ENCODE results near the gene HADH. TPM values are rescaled to one million over a fixed set of nuclear protein-coding genes. Genes with fewer than 3 reads are reported as not detected.
"Not testable (repeated sequence)": the region's sequence is repeated elsewhere in the genome, so short reads cannot be mapped to it uniquely, and the experiment has no call there.

The HADH gene
- 103 TPM for polyA plus RNA-seq (ENCODE audit: insufficient read length)

GRCh38 chr4:107989537-107990386 is at the start of gene HADH:
Gene HADH, plus strand, starts transcription at chr4:107989889. Its CDS starts 44 bp downstream, at chr4:107989933.
- peak; percentile 74 for DNase-seq (ENCODE audit: low read depth)

- no peak for DNase-seq (ENCODE audit: low read depth)
Measured at GRCh38 chr4:107945809-107946208, 43.9 kb upstream of the HADH start.

- DNase-seq (ENCODE audit: low read depth): no peak
Measured at GRCh38 chr4:107950746-107951540, 38.7 kb upstream of the HADH start.

DNA sequence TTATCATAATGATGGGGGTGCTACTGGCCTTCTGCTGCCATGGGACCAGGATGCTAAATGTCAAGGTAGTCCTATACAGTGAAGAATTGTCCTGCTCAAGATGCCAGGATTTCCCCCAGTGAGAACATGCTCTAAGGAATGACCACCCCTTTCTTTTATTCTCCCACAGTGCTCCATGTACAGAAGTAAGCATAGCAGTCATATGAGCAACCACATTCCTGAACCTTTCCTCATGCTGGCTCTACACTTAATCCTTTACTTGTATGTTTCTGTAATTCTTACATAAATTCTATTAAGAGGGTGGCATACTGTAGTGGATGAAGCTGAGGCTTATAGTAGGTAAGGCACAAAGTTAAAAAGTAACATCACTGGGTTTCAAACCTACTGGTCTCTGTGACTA is 38.1 kb upstream of the HADH start:
- DNase-seq (ENCODE audit: low read depth): no peak

GRCh38 chr4:107956011-107956410 is 33.7 kb upstream of the HADH start:
- no peak for DNase-seq (ENCODE audit: low read depth)

DNA sequence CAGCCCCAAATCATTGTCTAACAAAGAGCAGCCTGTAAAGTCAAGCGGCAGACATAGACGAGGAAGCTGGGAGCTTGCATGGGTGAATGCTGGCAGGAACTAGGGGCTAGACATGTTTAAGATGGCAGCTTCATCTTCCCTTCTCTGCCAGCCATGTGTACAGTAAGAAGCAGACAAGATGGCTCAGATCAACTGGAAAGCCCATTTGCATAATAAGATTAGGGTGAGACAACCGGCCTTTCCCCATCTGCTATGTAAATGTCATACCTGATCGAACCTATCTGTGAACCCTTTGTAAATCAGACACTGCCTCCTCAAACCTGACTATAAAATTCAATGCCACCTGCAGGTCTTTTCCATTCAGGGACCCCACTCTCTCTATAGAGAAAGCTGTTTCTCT is 22.8 kb upstream of the HADH start:
- DNase-seq (ENCODE audit: low read depth): no peak

- not testable (repeated sequence) for DNase-seq (ENCODE audit: low read depth)
Measured at GRCh38 chr4:107967519-107967918, 22.2 kb upstream of the HADH start.

GRCh38 chr4:107967921-107968320 is 21.8 kb upstream of the HADH start:
- not testable (repeated sequence) for DNase-seq (ENCODE audit: low read depth)

- DNase-seq (ENCODE audit: low read depth): no peak
Measured at GRCh38 chr4:107970063-107970798, 19.5 kb upstream of the HADH start.

DNA sequence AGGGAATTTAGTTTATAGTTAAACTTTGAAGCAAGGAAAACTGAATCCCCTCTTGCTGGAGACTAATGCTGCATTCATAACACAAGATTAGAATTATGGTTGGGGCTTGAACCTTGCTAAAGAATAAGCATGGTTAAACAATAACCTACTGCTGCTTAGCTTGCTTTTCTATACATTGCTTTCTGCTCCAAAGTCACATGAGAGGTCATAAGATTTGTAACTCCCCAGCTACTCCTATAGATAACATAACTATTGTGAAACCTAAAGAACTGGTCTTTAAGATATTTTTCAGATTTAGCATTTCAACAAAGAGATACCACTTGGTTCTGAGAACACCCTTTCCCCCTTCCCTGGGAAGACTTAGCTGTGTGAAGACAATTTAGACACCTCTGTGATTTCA is 17.1 kb upstream of the HADH start:
- DNase-seq (ENCODE audit: low read depth): no peak

DNA sequence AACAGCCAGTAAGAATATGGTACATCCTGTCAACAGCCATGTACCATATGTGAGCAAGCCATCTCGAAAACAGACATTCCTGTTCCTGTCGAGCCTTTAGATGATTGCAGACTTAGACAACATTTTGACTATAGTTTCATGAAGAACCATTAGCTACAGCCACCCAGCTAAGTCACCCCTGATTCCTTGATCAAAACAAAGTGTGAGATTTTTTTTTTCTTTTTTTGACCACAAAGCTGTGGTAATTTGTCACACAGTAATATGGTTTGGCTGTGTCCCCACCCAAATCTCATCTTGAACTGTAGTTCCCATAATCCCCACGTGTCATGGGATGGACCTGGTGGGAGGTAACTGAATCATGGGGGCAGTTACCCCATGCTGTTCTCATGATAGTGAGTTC is 15.2 kb upstream of the HADH start:
- no peak for DNase-seq (ENCODE audit: low read depth)

DNA sequence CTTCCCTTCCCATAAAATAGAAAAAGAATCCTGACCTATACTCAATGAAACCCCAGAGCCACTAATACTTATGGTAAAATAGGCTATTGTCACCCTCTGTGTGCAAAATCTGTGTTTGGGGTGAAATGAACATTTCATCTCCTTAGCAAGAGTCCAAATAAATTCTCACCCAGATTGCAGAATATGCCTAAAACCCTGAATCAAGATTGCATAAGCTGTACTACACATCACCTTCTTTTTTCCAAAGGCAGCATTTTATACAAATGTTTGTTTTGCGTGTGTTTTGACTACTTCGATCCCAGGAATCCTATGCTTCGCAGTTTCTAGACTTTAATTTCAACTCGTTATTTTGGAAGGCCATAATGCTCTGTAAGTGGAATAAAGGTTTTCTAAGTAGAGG is 12.2 kb upstream of the HADH start:
- DNase-seq (ENCODE audit: low read depth): no peak

DNA sequence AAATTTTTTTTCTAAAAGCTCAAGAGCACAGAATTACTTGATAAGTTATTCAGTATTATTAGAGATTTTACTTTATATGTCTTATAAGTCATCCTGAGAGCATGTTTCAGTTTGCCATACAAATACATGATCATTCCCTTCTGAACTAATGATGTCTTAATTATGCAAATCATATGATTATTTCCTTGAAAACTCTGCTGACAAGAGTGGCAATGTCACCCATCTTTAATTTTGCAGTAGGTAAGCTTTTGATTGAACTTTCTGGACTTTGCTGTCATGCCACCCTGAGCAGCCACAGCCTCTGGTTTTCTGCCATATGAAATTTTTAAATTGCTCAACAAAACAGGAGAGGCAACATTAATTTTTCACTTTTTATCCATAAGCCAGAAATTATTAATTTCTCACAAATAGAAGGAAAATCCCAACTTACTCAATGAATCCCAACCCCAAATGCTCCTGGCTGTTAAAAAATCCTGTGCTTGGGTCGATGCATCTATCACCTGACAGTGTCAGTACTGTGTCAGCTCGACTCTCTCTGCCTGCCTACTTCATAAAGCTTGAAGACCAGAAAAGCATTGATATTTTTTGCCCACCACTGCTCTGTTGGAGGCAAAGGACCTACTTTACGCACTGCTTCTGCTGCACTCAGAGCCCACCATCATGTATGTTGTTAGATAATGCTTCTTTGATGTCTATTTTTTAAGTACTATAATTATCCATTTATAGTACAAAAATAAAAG is 11.6 kb upstream of the HADH start:
- no peak for DNase-seq (ENCODE audit: low read depth)

GRCh38 chr4:107978716-107979451 is 10.8 kb upstream of the HADH start:
- DNase-seq (ENCODE audit: low read depth): no peak

DNA sequence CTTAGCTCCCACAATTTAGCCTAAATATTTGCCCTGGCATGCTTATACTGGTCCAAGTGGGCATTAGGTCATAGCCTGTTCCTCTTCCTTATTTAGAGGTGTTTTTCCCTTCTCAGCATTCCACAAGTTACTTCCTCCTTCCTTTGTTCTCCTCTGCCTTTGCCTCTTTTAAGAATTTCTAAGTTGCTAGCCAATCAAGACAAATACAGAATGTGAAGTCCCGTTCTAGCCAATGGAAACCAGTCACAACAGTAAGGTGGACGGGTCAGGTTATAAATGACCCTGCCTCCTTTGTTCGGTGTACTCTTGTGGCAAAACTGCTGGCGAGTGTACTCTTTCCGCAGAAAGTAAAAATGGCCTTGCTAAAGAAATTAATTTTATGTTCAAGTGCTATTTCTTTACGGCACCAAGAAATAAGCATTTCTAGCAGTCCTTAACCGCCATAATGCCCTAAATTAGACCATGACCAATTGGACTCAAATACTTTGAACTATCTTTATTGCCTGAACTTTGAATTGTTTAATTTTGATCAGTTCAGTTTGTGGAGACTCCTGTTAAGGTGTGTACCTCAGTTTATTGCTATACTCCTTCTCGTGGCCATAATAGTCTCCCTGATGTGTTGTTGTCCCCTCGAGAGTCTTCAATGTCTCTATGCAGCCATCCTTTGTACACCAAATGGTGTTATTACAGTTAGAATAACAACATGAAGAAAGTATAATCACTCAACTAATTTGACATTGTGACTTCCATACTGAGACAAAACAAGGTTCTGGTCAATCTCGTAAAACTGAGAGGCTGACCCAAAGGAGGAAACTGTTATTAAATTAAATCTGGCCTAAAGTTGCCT is 1.6 kb upstream of the HADH start:
- DNase-seq (ENCODE audit: low read depth): no peak

DNA sequence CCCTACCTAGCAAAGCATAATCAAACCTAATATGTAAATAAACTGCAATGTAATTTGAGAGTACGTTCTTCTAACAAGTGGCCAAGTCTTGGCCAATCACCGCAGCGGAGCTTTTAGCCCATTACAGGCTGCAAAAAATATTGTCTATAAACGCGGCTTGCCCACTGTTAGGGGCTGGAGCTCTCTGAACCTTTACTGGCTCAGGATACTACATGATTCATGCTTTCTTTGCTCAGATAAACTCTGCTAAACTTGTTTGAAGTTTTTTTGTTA is 990 bp upstream of the HADH start:
- DNase-seq (ENCODE audit: low read depth): no peak

DNA sequence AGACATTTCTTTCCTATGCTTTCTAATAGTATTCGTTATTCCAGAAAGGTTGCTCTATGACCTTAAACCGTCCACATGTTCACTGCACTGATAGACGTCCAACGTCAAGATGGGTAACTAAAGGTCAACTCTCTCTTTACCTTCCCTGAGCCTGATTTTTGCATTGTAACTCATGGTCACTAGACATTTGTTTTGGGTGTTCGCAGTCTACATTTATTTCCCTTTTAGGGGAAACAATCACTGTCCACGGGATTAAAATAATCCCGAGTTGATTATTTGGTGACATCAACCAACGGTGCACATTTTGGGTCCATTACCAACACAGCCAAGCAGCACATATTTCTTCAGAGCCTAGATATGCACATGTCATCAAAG is 540 bp upstream of the HADH start:
- no peak for DNase-seq (ENCODE audit: low read depth)

- DNase-seq (ENCODE audit: low read depth): no peak
Measured at GRCh38 chr4:107991945-107992630, 2.4 kb downstream of the HADH start.

DNA sequence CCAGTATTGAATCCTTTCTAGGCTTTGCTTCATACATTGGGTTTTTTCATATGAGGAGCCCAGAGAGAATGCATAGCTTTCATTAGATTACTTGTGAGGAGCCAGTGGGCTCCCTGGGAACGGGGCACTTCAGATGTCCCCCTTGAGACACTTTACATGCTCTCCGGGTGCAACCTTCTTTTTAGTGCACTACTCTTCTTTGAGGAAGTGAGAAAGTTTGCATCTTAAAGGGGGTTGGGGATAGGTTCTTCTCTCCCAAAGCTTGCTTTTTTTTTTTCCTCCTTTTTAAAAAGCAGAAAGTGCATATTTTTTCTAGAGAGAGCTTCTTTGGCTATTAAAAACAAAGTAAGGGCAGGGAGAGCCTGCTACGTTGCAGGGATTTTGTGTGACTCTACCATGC is 4.3 kb downstream of the HADH start:
- no peak for DNase-seq (ENCODE audit: low read depth)

- no peak for DNase-seq (ENCODE audit: low read depth)
Measured at GRCh38 chr4:107994894-107995293, 5.2 kb downstream of the HADH start.

All from forelimb muscle (tissue), 1 donor.